ENCODE results near the gene STARD5.

STARD5 gene

GRCh38 chr15:81296673-81297072, 27.3 kb downstream of the STARD5 start:
- no peak overlapping the region for H3K27ac ChIP-seq
- TF ChIP-seq ZFX (IDR thresholded peaks at IDR 0.05) (no peak), CTCF (conservative IDR thresholded peaks at IDR 0.05) (no peak)

- no peak for TF ChIP-seq CTCF (conservative IDR thresholded peaks at IDR 0.05)
- no peak for TF ChIP-seq ZFX (IDR thresholded peaks at IDR 0.05)
- no peak overlapping the region for H3K27ac ChIP-seq
These were observed 27.8 kb downstream of the STARD5 start for GRCh38 chr15:81296186-81296585.

- no peak overlapping the region for H3K27ac ChIP-seq
- TF ChIP-seq ZFX (IDR thresholded peaks at IDR 0.05) (no peak), CTCF (conservative IDR thresholded peaks at IDR 0.05) (no peak)
These were observed 28.3 kb downstream of the STARD5 start for GRCh38 chr15:81295486-81296121.

- no peak overlapping the region for H3K27ac ChIP-seq
- TF ChIP-seq ZFX (IDR thresholded peaks at IDR 0.05) (no peak), CTCF (conservative IDR thresholded peaks at IDR 0.05) (no peak)
These were observed 29.4 kb downstream of the STARD5 start for GRCh38 chr15:81294516-81294880.

- TF ChIP-seq ZFX (IDR thresholded peaks at IDR 0.05) (no peak), CTCF (conservative IDR thresholded peaks at IDR 0.05) (no peak)
- no peak overlapping the region for H3K27ac ChIP-seq
These were observed 30.0 kb downstream of the STARD5 start for GRCh38 chr15:81293728-81294515.

GRCh38 chr15:81292523-81293001, 31.4 kb downstream of the STARD5 start:
- TF ChIP-seq ZFX (IDR thresholded peaks at IDR 0.05), result no peak
- no peak for TF ChIP-seq CTCF (conservative IDR thresholded peaks at IDR 0.05)
- H3K27ac ChIP-seq, result no peak overlapping the region

GRCh38 chr15:81291916-81292522, 31.9 kb downstream of the STARD5 start:
- no peak overlapping the region for H3K27ac ChIP-seq
- TF ChIP-seq ZFX (IDR thresholded peaks at IDR 0.05), result no peak
- no peak for TF ChIP-seq CTCF (conservative IDR thresholded peaks at IDR 0.05)

All from C4-2B (cell line).